ENCODE results near the gene LPIN1.

LPIN1 gene

GRCh38 chr2:11764359-11764758 lies 17.9 kb downstream of the LPIN1 start:
- FAIRE-seq: no peak

- no peak for FAIRE-seq
Observed at GRCh38 chr2:11764920-11765319, 18.5 kb downstream of the LPIN1 start.

- no peak for FAIRE-seq
Observed at GRCh38 chr2:11765501-11765900, 19.1 kb downstream of the LPIN1 start.

GRCh38 chr2:11766016-11766415 lies 19.6 kb downstream of the LPIN1 start:
- FAIRE-seq: no peak

GRCh38 chr2:11767779-11768178 lies 21.3 kb downstream of the LPIN1 start:
- FAIRE-seq: no peak

- no peak for FAIRE-seq
Observed at GRCh38 chr2:11768946-11769345, 22.5 kb downstream of the LPIN1 start.

GRCh38 chr2:11769516-11769915 lies 23.1 kb downstream of the LPIN1 start:
- FAIRE-seq: no peak

- FAIRE-seq: no peak
Observed at GRCh38 chr2:11770531-11771188, 24.2 kb downstream of the LPIN1 start.

- FAIRE-seq: no peak
Observed at GRCh38 chr2:11771971-11772615, 25.7 kb downstream of the LPIN1 start.

GRCh38 chr2:11773111-11773510 lies 26.7 kb downstream of the LPIN1 start:
- FAIRE-seq: no peak

GRCh38 chr2:11773747-11774525 lies 27.5 kb downstream of the LPIN1 start:
- FAIRE-seq: no peak

- FAIRE-seq: no peak
Observed at GRCh38 chr2:11774600-11774999, 28.2 kb downstream of the LPIN1 start.

GRCh38 chr2:11775384-11775783 lies 29.0 kb downstream of the LPIN1 start:
- no peak for FAIRE-seq

GRCh38 chr2:11777066-11777782 lies 30.8 kb downstream of the LPIN1 start:
- FAIRE-seq: no peak

- no peak for FAIRE-seq
Observed at GRCh38 chr2:11777886-11778415, 31.5 kb downstream of the LPIN1 start.

- no peak for FAIRE-seq
Observed at GRCh38 chr2:11778416-11778815, 32.0 kb downstream of the LPIN1 start.

- FAIRE-seq: peak; percentile 9
Observed at GRCh38 chr2:11778923-11779757, 32.7 kb downstream of the LPIN1 start.

GRCh38 chr2:11781602-11782001 lies 35.2 kb downstream of the LPIN1 start:
- FAIRE-seq: no peak

GRCh38 chr2:11784280-11784679 lies 37.8 kb downstream of the LPIN1 start:
- FAIRE-seq: no peak

GRCh38 chr2:11784747-11785610 lies 38.5 kb downstream of the LPIN1 start:
- FAIRE-seq: no peak

- no peak for FAIRE-seq
Observed at GRCh38 chr2:11785611-11785940, 39.1 kb downstream of the LPIN1 start.

Data from A204.1 (cell line).